ENCODE measurements around the gene TRAPPC12.
"Not testable (repeated sequence)": the region's sequence is repeated elsewhere in the genome, so short reads cannot be mapped to it uniquely, and the experiment has no call there.

TRAPPC12 gene

GRCh38 chr2:3487432-3487831, 107.9 kb downstream of the TRAPPC12 start:
- DNase-seq, result no peak

GRCh38 chr2:3488061-3488531, 108.6 kb downstream of the TRAPPC12 start:
- DNase-seq, result no peak

- no peak for DNase-seq
Observed at GRCh38 chr2:3488855-3489763, 109.6 kb downstream of the TRAPPC12 start.

GRCh38 chr2:3489764-3490115, 110.2 kb downstream of the TRAPPC12 start:
- DNase-seq, result no peak

GRCh38 chr2:3490191-3491170, 111.0 kb downstream of the TRAPPC12 start:
- DNase-seq, result no peak

- no peak for DNase-seq
Observed at GRCh38 chr2:3491306-3491705, 111.8 kb downstream of the TRAPPC12 start.

GRCh38 chr2:3491716-3492474, 112.4 kb downstream of the TRAPPC12 start:
- DNase-seq, result no peak

- DNase-seq, result not testable (repeated sequence)
Observed at GRCh38 chr2:3492475-3492787, 112.9 kb downstream of the TRAPPC12 start.

- DNase-seq, result peak; percentile 33
Observed at GRCh38 chr2:3492951-3493614, 113.6 kb downstream of the TRAPPC12 start.

- DNase-seq, result no peak
Observed at GRCh38 chr2:3493615-3494007, 114.1 kb downstream of the TRAPPC12 start.

- no peak for DNase-seq
Observed at GRCh38 chr2:3494984-3495666, 115.6 kb downstream of the TRAPPC12 start.

- DNase-seq, result not testable (repeated sequence)
Observed at GRCh38 chr2:3496708-3497080, 117.2 kb downstream of the TRAPPC12 start.

GRCh38 chr2:3498783-3499394, 119.4 kb downstream of the TRAPPC12 start:
- no peak for DNase-seq

- DNase-seq, result no peak
Observed at GRCh38 chr2:3500326-3500899, 120.9 kb downstream of the TRAPPC12 start.

GRCh38 chr2:3503046-3503445, 123.6 kb downstream of the TRAPPC12 start:
- DNase-seq, result no peak

- no peak for DNase-seq
Observed at GRCh38 chr2:3503483-3503882, 124.0 kb downstream of the TRAPPC12 start.

GRCh38 chr2:3504741-3505140, 125.2 kb downstream of the TRAPPC12 start:
- DNase-seq, result no peak

- DNase-seq, result no peak
Observed at GRCh38 chr2:3505771-3506170, 126.3 kb downstream of the TRAPPC12 start.

- DNase-seq, result no peak
Observed at GRCh38 chr2:3512086-3512485, 132.6 kb downstream of the TRAPPC12 start.

- DNase-seq, result no peak
Observed at GRCh38 chr2:3513026-3513810, 133.7 kb downstream of the TRAPPC12 start.

Data from fibroblast of skin of back (primary cell).